PFSK-1 (cell line): ENCODE measurements around the gene PTPRN2.

Experiments
- FOXP2 ChIP-seq: optimal IDR thresholded peaks from 2 replicates; pipeline ENCODE3; 2011; ENCODE audit warnings: borderline replicate concordance, control low read depth, inconsistent platforms; ENCODE audit not compliant: insufficient read depth; ENCODE audit errors: extremely low read length, extremely low read depth
- POLR2AphosphoS5 ChIP-seq: IDR thresholded peaks from 2 replicates; pipeline ENCODE4 v1.6.1; 2012; ENCODE audit warnings: low read depth, mild to moderate bottlenecking, control low read depth, low read length, moderate library complexity
- REST ChIP-seq, 2 experiments: IDR thresholded peaks; 2 replicates each; pipeline versions ENCODE4 v1.6.1 to v1.8.0; 2011 to 2012; ENCODE audit warnings: low read depth in 2 of 2, low read length in 2 of 2, control low read depth in 1 of 2, inconsistent platforms in 1 of 2, mild to moderate bottlenecking in 1 of 2, moderate library complexity in 1 of 2; ENCODE audit not compliant: insufficient read depth in 1 of 2
- SIN3A ChIP-seq: IDR thresholded peaks from 2 replicates; pipeline ENCODE4 v1.6.1; 2012; ENCODE audit warnings: mild to moderate bottlenecking, low read length, moderate library complexity, borderline replicate concordance; ENCODE audit not compliant: insufficient read depth
- TAF1 ChIP-seq: IDR thresholded peaks from 2 replicates; pipeline ENCODE4 v1.6.1; 2012; ENCODE audit warnings: low read length, control low read depth, borderline replicate concordance; ENCODE audit not compliant: insufficient read depth

The PTPRN2 gene

DNA sequence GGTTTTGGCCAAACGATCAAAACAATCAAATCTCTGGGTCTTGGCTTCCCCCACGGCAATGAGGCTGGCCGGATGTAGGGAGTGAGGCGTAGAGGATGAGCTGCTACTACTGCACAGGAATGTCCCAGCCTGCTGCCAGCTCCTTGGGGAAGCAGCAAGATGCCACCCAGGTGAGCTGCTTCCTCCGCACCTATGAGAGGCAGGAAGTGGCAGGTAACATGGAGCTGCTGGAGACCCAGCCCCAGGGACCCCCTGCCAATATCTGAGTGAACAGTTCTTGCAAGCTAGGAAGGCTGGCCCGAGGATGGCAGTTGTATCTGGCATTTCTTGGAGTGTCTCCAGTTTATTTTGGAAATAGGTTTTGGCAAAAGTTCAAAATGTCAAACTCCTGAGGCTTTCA is 837.3 kb downstream of the PTPRN2 start:
- TF ChIP-seq FOXP2: no peak
- TF ChIP-seq REST (IDR thresholded peaks at IDR 0.05; ENCODE audit: insufficient read depth in 1 of 2, low read depth in 2 of 2, low read length in 2 of 2): no peak
- no peak for TF ChIP-seq SIN3A
- TF ChIP-seq POLR2AphosphoS5: no peak
- TF ChIP-seq TAF1: no peak

DNA sequence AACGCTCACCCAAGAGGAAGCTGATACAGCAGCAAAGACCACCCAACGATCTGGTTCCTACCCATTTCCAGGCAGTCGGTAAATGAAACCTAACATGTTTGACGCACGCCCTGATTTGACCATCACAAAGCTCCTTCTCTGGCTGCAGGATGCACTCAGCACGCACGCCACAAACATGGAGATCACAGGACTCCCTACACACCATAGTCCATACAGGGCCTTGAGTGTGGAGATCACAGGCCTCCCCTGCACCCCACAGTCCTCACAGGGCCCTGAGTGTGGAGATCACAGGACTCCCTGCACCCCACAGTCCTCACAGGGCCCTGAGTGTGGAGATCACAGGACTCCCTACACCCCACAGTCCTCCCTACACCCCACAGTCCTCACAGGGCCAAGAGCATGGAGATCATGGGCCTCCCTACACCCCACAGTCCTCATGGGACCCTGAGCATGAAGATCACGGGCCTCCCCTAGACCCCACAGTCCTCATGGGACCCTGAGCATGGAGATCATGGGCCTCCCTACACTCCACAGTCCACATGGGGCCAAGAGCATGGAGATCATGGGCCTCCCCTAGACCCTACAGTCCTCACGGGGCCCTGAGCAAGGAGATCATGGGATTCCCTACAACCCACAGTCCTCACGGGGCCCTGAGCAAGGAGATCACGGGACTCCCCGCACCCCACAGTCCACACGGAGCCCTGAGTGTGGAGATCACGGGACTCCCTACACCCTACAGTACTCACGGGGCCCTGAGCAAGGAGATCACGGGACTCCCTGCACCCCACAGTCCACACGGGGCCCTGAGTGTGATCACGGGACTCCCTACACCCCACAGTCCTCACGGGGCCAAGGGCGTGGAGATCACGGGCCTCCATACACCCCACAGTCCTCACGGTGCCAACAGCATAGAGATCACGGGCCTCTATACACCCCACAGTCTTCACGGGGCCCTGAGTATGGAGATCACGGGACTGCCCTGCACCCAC is 841.6 kb downstream of the PTPRN2 start:
- no peak for TF ChIP-seq FOXP2
- no peak for TF ChIP-seq TAF1
- no peak for TF ChIP-seq REST (IDR thresholded peaks at IDR 0.05; ENCODE audit: insufficient read depth in 1 of 2, low read depth in 2 of 2, low read length in 2 of 2)
- TF ChIP-seq SIN3A: no peak
- no peak for TF ChIP-seq POLR2AphosphoS5

DNA sequence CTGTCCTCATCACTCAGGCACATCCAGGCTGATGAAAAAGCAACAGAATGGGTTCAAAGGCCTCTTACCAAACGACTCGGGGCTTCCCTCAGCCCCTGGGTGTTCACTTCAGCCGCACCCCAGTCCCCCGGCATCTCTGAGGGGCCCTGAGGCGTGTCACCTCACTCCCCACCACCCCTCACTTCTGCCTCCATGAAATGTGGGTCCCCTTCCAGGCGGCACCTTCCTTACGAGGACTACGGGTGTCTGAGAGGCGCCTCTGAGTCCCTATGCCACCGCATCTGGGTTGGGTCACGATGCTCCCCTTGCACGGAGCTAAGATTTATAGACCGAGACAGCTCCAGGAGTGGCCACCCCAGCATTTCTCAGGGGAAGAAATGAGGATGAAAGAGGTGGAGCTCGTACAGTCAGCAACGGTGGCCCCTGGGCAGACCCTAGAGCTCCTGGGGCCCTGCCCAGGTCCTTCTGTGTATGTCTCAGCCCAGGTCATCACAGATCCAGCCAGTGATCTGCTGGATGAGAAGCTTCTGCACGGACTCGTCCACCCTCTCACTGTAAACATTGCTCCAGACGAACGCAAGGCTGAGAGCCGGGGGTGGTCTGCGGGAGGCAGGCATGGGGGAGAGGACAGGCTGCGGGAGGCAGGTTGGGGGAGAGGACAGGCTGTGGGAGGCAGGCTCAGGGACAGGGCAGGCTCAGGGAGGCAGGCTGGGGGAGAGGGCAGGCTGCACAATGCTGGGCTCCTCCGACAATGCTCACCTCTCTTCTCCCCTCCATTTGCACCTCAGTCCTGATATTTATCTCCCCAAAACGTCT is 842.6 kb downstream of the PTPRN2 start:
- TF ChIP-seq SIN3A (no peak), TAF1 (no peak)

- TF ChIP-seq SIN3A (no peak), FOXP2 (no peak), POLR2AphosphoS5 (no peak), REST (IDR thresholded peaks at IDR 0.05; ENCODE audit: insufficient read depth in 1 of 2, low read depth in 2 of 2, low read length in 2 of 2) (no peak), TAF1 (no peak)
Measured at GRCh38 chr7:157743781-157744525, 843.7 kb downstream of the PTPRN2 start.

- no peak for TF ChIP-seq FOXP2
- no peak for TF ChIP-seq TAF1
- no peak for TF ChIP-seq SIN3A
- TF ChIP-seq POLR2AphosphoS5: no peak
- TF ChIP-seq REST (IDR thresholded peaks at IDR 0.05; ENCODE audit: insufficient read depth in 1 of 2, low read depth in 2 of 2, low read length in 2 of 2): no peak
Measured at GRCh38 chr7:157740251-157740798, 847.3 kb downstream of the PTPRN2 start.
